ENCODE results near the gene DSCAM.

Gene DSCAM

DNA sequence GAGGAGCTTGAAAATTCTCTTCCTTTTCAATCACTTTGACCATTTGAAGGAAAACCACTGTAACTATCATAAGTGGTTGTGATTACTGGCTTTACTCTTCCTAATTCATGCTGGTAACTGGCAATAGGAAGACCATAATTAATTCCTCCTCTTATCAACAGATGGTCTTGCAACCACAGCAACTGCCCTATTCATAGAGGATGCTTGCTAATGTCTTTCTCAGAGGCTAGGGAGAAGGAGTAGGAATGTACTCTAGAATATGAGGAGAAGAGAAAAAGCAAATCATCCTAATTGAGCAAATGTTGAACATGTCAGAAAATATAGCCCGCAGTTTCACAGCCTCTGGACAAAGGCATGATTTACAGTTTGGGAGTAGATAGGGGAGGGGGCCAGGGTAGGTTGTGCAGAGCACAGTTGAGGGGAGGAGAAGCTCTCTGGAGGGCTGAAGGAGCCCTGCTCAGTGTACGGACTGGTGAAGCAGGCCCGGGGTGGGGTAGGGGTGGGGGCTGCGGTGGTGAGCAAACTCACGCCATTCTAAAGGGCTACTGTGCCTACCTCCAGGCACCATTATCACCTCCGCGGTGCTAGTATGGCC, 786.8 kb downstream of the DSCAM start:
- TF ChIP-seq, protein P1, sequence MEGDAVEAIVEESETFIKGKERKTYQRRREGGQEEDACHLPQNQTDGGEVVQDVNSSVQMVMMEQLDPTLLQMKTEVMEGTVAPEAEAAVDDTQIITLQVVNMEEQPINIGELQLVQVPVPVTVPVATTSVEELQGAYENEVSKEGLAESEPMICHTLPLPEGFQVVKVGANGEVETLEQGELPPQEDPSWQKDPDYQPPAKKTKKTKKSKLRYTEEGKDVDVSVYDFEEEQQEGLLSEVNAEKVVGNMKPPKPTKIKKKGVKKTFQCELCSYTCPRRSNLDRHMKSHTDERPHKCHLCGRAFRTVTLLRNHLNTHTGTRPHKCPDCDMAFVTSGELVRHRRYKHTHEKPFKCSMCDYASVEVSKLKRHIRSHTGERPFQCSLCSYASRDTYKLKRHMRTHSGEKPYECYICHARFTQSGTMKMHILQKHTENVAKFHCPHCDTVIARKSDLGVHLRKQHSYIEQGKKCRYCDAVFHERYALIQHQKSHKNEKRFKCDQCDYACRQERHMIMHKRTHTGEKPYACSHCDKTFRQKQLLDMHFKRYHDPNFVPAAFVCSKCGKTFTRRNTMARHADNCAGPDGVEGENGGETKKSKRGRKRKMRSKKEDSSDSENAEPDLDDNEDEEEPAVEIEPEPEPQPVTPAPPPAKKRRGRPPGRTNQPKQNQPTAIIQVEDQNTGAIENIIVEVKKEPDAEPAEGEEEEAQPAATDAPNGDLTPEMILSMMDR (IDR thresholded peaks at IDR 0.05; ENCODE audit: control insufficient read depth, insufficient read depth, low read depth, low read length, missing control alignments): no peak
- no peak for DNase-seq (ENCODE audit: low read depth)
- no peak overlapping the region for H3K4me3 ChIP-seq (ENCODE audit: control insufficient read depth, low read depth, low read length)

DNA sequence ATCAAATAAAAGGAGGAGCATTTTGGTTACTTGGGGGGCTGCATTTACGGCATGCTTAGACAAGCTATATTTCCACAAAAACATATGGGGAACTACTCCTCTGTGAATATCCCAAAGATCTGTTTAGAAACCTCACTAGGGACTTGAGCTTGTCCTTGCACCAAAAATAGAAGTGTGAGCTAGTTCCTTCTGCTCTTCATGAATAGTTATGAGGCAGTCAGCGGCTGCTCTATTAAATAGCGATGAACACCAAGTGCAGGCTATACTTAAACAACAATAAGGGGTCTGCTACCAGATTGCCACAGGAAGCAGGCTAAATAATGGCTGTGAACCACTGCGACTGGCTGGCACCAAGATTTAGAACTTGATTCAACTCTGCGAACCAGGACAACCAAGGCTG, 789.6 kb downstream of the DSCAM start:
- DNase-seq (ENCODE audit: low read depth): no peak
- TF ChIP-seq, protein P1 (IDR thresholded peaks at IDR 0.05; ENCODE audit: control insufficient read depth, insufficient read depth, low read depth, low read length, missing control alignments): no peak
- no peak overlapping the region for H3K4me3 ChIP-seq (ENCODE audit: control insufficient read depth, low read depth, low read length)

DNA sequence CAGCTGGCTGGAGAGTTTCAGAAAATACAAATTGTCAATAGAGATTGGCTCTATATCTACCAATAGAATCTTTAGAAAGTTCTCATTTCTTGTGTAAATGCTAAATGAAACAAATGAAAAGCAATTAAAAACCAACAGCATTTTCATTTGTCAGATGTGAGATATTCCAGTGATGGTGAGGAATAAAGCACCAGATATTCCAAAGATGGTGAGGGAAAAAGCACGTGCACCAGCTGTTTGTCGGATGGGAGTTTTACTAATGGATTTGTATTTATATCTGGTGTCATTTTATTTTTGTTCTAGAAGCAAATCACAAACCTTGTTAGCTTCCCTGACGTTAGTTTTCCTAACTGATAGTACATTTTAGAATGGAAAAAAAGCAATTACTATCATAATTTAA, 790.9 kb downstream of the DSCAM start:
- DNase-seq (ENCODE audit: low read depth): no peak
- TF ChIP-seq, protein P1 (IDR thresholded peaks at IDR 0.05; ENCODE audit: control insufficient read depth, insufficient read depth, low read depth, low read length, missing control alignments): no peak
- H3K4me3 ChIP-seq (ENCODE audit: control insufficient read depth, low read depth, low read length): no peak overlapping the region

DNA sequence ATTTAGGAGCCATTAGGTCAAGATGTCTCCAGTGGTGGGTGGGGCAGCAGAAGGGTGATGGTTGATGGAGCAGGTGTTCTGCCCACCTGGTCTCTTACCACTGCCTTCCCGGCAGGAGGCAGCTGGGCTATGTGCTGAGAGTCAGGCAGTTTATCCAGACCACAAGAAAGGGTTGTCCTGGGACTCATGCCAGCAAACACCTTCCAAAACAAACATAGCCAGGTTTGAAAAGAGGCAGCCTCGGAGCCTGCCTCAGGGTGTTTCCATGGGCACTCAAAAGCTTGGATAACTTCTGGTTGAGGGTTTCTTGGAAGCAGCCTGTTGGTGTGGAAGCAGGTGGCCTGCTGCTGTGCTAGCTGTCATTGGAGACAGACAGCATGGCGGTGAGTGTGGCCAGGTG, 792.6 kb downstream of the DSCAM start:
- DNase-seq (ENCODE audit: low read depth): no peak

DNA sequence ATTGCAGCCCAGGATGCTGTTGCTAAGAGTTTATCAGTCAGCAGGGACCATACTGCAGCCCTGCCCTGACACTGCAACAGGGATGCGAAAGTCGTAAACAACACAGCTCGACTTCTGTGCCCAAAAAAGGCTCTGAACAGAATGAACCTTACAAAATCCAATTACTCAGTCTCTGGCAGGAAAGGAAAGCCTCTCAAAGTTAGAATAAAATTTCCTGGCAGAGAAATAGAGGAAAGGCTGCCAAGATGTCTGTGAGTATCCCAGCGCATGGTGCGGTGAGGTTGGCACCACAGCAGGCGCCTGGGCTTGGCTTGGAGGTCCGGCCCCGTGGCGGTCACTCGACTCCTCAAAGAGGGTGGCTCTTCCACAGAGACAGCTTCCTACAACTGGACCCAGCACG, 794.0 kb downstream of the DSCAM start:
- TF ChIP-seq, protein P1 (IDR thresholded peaks at IDR 0.05; ENCODE audit: control insufficient read depth, insufficient read depth, low read depth, low read length, missing control alignments): no peak
- H3K4me3 ChIP-seq (ENCODE audit: control insufficient read depth, low read depth, low read length): no peak overlapping the region
- DNase-seq (ENCODE audit: low read depth): no peak

More for the DNA sequence above, 792.6 kb downstream of the DSCAM start:
- no peak overlapping the region for H3K4me3 ChIP-seq (ENCODE audit: control insufficient read depth, low read depth, low read length)
- TF ChIP-seq, protein P1 (IDR thresholded peaks at IDR 0.05; ENCODE audit: control insufficient read depth, insufficient read depth, low read depth, low read length, missing control alignments): no peak

DNA sequence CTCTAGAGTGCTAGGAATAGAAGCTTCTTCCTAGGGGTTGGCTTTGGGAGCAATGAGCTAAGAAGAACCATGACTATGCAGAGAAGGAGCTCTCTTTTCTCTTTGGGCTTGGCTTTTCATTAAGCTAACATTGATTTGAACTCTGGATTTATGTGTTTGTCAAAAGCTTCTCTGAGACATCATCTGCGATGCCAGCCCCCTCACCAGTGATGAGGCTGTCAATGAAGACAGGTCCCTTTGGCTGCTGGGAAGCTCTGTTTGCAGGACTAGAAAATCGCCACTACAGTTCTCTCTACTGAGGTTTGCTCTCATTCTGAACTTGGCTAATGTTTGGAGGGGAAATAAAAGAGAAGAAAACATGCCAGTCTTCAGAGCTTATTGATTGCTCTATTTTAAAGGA, 794.7 kb downstream of the DSCAM start:
- DNase-seq (ENCODE audit: low read depth): no peak
- no peak overlapping the region for H3K4me3 ChIP-seq (ENCODE audit: control insufficient read depth, low read depth, low read length)
- TF ChIP-seq, protein P1 (IDR thresholded peaks at IDR 0.05; ENCODE audit: control insufficient read depth, insufficient read depth, low read depth, low read length, missing control alignments): no peak

DNA sequence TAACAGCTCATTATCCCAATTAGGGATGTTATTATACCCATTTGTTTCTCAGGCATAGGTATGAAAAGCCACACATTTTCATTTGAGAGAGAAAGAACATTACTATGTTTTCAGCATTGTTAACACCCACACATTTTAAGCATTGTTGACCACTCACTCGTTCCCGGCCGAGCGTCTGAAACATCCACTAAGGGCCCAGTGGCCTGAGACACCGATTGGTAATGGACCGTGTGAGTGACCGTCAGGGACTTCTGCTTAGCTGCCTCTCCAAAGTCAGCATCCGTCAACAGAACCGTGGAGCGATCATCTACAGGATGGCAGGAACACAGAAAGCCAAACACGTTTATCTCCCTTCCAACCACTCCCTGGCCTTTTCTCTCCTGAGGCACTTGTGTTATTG, 795.2 kb downstream of the DSCAM start:
- no peak for DNase-seq (ENCODE audit: low read depth)
- TF ChIP-seq, protein P1 (IDR thresholded peaks at IDR 0.05; ENCODE audit: control insufficient read depth, insufficient read depth, low read depth, low read length, missing control alignments): no peak
- no peak overlapping the region for H3K4me3 ChIP-seq (ENCODE audit: control insufficient read depth, low read depth, low read length)
